ENCODE data around the gene LAMTOR5. TPM values are rescaled to one million over a fixed set of nuclear protein-coding genes. Genes with fewer than 3 reads are reported as not detected.
A peak's percentile ranks its signal among the peaks of the same experiment; 100 is the strongest.

LAMTOR5 gene
- total and polyA plus RNA-seq, 8 donors, result 29.0 to 159 (median 46.4) TPM

- H3K27ac ChIP-seq, result no peak overlapping the region
- H3K4me3 ChIP-seq, result no peak overlapping the region
- DNase-seq, result no peak
- no peaks in the 10 kb centered on the region for H3K27me3 ChIP-seq
- ATAC-seq, result no peak
- intact Hi-C loops (cut with DNase I), result loop anchor here in 1 of 3 donors (10.0 kb wide), 1 partner anchor 249 kb away; no protein-coding TSS in a partner anchor
- H3K36me3 ChIP-seq, result no peaks in the 10 kb centered on the region
- 82 to 84% methylated on average over 9 of the region's 9 CpGs for WGBS, 2 donors
- H3K4me1 ChIP-seq, result no peaks in the 10 kb centered on the region
- no peak for FAIRE-seq
- no peaks in the 10 kb centered on the region for H3K9me3 ChIP-seq
- no peak for TF ChIP-seq CTCF (IDR thresholded peaks at IDR 0.05)
Observed at GRCh38 chr1:110453829-110454228, 46.3 kb upstream of the LAMTOR5 start.

GRCh38 chr1:110452330-110452729 lies 44.8 kb upstream of the LAMTOR5 start:
- no peak for DNase-seq

GRCh38 chr1:110450929-110451328 lies 43.4 kb upstream of the LAMTOR5 start, which contains the start of gene PROK1:
PROK1 (plus strand) TSS chr1:110451149; CDS start chr1:110451217, 68 bp downstream.
- intact Hi-C loops (cut with DNase I), result loop anchor here in 1 of 3 donors (10.0 kb wide), 1 partner anchor 246 kb away; no protein-coding TSS in a partner anchor
- 47 to 59% methylated on average over 8 of the region's 8 CpGs for WGBS, 2 donors

More at GRCh38 chr1:110452330-110452729, 44.8 kb upstream of the LAMTOR5 start:
- no peak for ATAC-seq
- WGBS, 2 donors, result 54 to 56% methylated on average over 7 of the region's 7 CpGs
- Histone ChIP-seq H3K27ac (no peak overlapping the region), H3K36me3 (no peaks in the 10 kb centered on the region), H3K4me1 (no peaks in the 10 kb centered on the region), H3K9me3 (no peaks in the 10 kb centered on the region), H3K4me3 (no peak overlapping the region), H3K27me3 (no peaks in the 10 kb centered on the region)
- no peak for TF ChIP-seq CTCF (IDR thresholded peaks at IDR 0.05)
- no peak for FAIRE-seq
- intact Hi-C loops (cut with DNase I), result loop anchor here in 1 of 3 donors (10.0 kb wide), 1 partner anchor 248 kb away; no protein-coding TSS in a partner anchor

GRCh38 chr1:110449661-110450651 lies 42.5 kb upstream of the LAMTOR5 start:
- Histone ChIP-seq H3K27me3 (no peaks in the 10 kb centered on the region), H3K9me3 (no peaks in the 10 kb centered on the region), H3K27ac (no peak overlapping the region), H3K36me3 (no peaks in the 10 kb centered on the region), H3K4me1 (no peaks in the 10 kb centered on the region), H3K4me3 (no peak overlapping the region)
- TF ChIP-seq CTCF (IDR thresholded peaks at IDR 0.05), result no peak
- peak in 1 of 6 donors; percentile 21 for DNase-seq
- no peak for FAIRE-seq
- WGBS, 2 donors, result 22 to 31% methylated on average over 12 of the region's 12 CpGs
- intact Hi-C loops (cut with DNase I), result loop anchor here in 1 of 3 donors (10.0 kb wide), 1 partner anchor 245 kb away; no protein-coding TSS in a partner anchor
- no peak for ATAC-seq

More at GRCh38 chr1:110450929-110451328, 43.4 kb upstream of the LAMTOR5 start, which contains the start of gene PROK1:
- no peak within 1 kb of the TSS for H3K4me3 ChIP-seq
- DNase-seq (peak in 1 of 6 donors; percentile 24), ATAC-seq (no peak), FAIRE-seq (no peak)
- no peaks in the 10 kb centered on the region for H3K9me3 ChIP-seq
- no peak within 1 kb of the TSS for H3K27ac ChIP-seq
- H3K27me3 ChIP-seq, result no peaks in the 10 kb centered on the region
- H3K4me1 ChIP-seq, result no peaks in the 10 kb centered on the region
- H3K36me3 ChIP-seq, result no peaks in the 10 kb centered on the region
- no peak for TF ChIP-seq CTCF (IDR thresholded peaks at IDR 0.05)

Data from pancreas (tissue), 10 donors.